Epithelial cell of proximal tubule (primary cell): ENCODE results near the gene HORMAD2. TPM values are rescaled to one million over a fixed set of nuclear protein-coding genes. Genes with fewer than 3 reads are reported as not detected.
"Not testable (repeated sequence)": the region's sequence is repeated elsewhere in the genome, so short reads cannot be mapped to it uniquely, and the experiment has no call there.

Experiments
- DNase-seq: peaks from one replicate; pipeline ENCODE4 v3.0.0-alpha.2; 2011; ENCODE audit warnings: low read depth
- H3K4me3 ChIP-seq: 2 replicates; pipeline ENCODE4 v1.5.1; 2011; ENCODE audit warnings: low read depth, mild to moderate bottlenecking, low read length
- CTCF ChIP-seq: conservative IDR thresholded peaks from 2 replicates; pipeline ENCODE4 v1.5.1; 2012; ENCODE audit warnings: low read depth, mild to moderate bottlenecking, low read length
- total RNA-seq: library from RNA; depleted of rRNA; stranded (reverse); fragments of >200 nt; gene quantifications from 2 replicates; pipeline ENCODE4 v1.2.3, GENCODE V29; 2015

HORMAD2 gene
- total RNA-seq, 1 donor from 2014 or later = not detected

GRCh38 chr22:30056015-30056414 lies 24.2 kb upstream of the HORMAD2 start:
- H3K4me3 ChIP-seq = no peak overlapping the region
- TF ChIP-seq CTCF = no peak
- DNase-seq = no peak

DNA sequence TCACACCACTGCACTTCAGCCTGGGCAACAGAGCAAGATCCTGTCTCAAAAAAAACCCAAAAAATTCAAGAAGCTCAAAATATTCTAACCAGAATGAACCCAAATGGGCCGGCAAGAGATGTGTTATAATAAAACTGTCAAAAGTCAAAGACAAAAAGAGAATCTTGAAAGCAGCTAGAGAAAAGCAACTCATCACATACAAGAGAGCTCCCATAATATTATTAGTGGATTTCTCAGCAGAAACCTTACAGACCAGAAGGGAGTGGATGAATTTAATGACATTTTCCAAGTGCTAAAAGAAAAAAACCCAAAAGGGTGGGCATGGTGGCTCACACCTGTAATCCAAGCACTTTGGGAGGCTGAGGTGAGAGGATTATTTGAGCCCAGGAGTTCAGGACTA lies 22.9 kb upstream of the HORMAD2 start:
- TF ChIP-seq CTCF = no peak
- DNase-seq = no peak
- H3K4me3 ChIP-seq = no peak overlapping the region

DNA sequence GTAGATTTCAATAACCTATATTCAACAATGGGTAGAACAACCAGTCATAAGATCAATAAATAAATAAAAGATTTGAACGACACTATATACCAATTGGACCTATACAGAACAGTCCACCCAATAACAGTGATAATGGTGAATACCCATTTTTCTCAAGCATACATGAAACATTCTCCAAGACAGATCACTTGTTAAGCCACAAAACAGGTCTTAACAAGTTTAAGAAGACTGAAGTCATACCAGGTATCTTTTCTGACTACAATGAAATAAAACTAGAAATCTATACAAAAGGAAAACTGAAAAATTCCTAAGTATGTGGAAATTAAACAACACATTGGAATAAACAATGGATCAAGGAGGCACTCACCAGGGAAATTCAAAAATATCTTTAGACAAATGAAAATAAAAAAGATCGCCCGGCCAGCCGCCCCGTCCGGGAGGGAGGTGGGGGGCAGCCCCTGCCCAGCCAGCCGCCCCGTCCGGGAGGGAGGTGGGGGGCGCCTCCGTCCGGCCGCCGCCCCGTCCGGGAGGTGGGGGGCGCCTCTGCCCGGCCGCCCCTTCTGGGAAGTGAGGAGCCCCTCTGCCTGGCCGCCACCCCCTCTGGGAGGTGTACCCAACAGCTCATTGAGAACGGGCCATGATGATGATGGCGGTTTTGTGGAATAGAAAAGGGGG lies 20.8 kb upstream of the HORMAD2 start:
- not testable (repeated sequence) for H3K4me3 ChIP-seq, DNase-seq

- H3K4me3 ChIP-seq, DNase-seq: not testable (repeated sequence)
Measured at GRCh38 chr22:30061094-30061493, 19.2 kb upstream of the HORMAD2 start.

GRCh38 chr22:30062259-30062658 lies 18.0 kb upstream of the HORMAD2 start:
- no peak for DNase-seq
- no peak overlapping the region for H3K4me3 ChIP-seq
- no peak for TF ChIP-seq CTCF

DNA sequence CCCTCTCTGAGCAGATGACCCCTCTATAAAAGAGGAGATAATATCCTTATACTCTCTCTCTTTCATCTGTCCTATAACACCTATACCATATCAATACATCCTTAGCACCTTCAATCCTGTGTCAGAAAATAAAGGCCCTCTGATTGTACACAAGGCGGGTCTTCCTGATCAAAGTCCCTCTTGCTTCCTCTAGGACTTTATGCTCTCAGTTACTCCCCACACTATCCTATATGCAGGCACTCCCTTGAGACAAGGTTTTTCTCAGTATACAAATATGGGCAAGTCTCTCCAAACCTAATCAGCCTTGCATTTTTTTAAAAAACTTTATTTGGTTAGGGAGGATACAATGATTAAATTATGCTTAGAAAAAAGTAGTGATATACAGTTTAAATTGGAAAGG lies 17.3 kb upstream of the HORMAD2 start:
- TF ChIP-seq CTCF = no peak

GRCh38 chr22:30064172-30064571 lies 16.1 kb upstream of the HORMAD2 start:
- H3K4me3 ChIP-seq = no peak overlapping the region
- DNase-seq = no peak
- TF ChIP-seq CTCF = no peak

More for the DNA sequence above, 17.3 kb upstream of the HORMAD2 start:
- DNase-seq = no peak
- no peak overlapping the region for H3K4me3 ChIP-seq

GRCh38 chr22:30073743-30074142 lies 6.5 kb upstream of the HORMAD2 start:
- no peak for TF ChIP-seq CTCF
- no peak overlapping the region for H3K4me3 ChIP-seq
- no peak for DNase-seq
